HCEC 1CT (cell line): ENCODE data around the gene ALPG.
A peak's percentile ranks its signal among the peaks of the same experiment; 100 is the strongest.
"Not testable (repeated sequence)": the region's sequence is repeated elsewhere in the genome, so short reads cannot be mapped to it uniquely, and the experiment has no call there.

Source experiments
- DNase-seq: peaks from one replicate; pipeline ENCODE4 v3.0.0-alpha.2; 2017

Gene ALPG

DNA sequence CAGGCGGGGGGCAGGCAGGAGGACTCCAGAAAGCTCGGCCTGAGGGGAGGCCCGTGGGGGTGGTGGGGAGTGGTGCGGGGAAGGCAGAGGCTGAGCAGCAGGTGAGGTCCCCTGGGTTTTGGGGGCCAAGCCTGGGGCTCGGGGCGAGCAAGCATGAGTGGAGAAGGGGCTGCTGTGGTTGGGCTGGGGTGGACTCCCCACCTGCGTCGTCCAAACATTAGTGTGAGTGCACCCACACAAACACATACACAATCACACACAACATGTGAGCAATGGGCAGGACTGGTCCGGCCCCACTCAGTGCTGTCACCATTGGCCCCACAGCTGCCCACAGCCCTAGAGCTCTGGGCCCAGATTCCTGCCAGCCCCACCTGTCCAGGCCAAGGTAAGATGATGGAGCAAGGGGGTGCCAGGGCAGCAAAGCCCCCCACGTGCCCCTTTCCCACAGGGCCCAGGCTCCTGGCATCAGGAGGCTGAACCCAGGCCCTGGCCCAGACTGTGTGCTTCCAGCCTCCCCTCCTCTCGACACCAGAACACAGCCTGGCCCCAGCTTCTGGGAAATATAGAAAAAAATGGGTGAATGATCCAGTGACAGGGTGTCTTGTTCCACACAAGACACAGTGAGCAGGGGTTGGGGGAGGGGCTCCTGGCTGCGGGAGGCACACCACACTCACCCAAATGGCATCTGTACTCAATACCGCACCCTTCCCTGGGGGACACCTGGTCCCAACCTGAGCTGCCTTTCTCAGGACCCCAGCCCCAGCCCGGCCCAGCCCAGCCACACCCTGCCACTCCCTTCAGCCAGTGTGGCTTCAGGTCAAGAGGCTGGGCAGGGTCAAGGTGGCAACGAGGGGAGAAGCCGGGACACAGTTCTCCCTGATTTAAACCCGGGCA is 28.6 kb upstream of the ALPG start:
- DNase-seq: no peak

DNA sequence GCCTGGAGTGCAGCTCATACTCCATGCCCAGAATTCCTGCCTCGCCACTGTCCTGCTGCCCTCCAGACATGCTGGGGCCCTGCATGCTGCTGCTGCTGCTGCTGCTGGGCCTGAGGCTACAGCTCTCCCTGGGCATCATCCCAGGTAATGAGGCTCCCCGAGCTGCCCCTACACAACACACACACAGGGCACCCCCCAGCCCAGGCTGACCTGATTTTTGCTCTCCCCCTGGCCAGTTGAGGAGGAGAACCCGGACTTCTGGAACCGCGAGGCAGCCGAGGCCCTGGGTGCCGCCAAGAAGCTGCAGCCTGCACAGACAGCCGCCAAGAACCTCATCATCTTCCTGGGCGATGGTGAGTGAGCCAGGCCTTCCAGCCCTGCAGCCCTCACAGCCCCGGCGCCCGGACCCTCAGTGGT is 27.9 kb upstream of the ALPG start, which contains the start of gene ALPP:
TSS of gene ALPP (plus strand) at position 17 of the 417 bp plus-strand sequence. CDS start at position 69, 52 bp downstream.
- DNase-seq: not testable (repeated sequence)

DNA sequence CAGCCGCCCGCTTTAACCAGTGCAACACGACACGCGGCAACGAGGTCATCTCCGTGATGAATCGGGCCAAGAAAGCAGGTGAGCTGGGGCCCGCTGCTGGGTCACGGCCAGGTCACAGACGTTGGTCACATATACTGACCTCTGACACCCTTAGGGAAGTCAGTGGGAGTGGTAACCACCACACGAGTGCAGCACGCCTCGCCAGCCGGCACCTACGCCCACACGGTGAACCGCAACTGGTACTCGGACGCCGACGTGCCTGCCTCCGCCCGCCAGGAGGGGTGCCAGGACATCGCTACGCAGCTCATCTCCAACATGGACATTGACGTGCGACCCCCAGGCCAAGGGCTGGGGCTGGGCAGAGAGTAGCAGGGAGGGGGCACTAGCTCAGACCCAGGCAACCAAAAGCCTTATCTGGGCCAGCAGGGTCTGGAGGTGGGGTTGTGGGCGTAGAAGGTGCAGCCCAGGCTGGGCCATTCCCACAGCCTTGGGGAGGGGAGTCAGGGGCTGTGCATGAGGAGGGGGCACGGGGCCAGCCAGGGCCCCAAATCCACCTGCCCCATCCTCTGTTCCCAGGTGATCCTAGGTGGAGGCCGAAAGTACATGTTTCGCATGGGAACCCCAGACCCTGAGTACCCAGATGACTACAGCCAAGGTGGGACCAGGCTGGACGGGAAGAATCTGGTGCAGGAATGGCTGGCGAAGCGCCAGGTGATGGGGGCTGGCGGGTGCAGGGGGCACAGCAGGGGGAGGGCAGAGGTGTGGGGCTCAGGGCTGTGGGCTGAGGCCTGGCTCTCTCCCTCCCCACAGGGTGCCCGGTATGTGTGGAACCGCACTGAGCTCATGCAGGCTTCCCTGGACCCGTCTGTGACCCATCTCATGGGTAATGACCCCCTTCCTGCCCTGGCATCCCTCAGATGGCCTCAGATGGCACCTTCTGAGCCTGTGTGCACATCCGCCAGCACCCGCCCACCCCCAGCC is 26.7 kb upstream of the ALPG start:
- DNase-seq: not testable (repeated sequence)

DNA sequence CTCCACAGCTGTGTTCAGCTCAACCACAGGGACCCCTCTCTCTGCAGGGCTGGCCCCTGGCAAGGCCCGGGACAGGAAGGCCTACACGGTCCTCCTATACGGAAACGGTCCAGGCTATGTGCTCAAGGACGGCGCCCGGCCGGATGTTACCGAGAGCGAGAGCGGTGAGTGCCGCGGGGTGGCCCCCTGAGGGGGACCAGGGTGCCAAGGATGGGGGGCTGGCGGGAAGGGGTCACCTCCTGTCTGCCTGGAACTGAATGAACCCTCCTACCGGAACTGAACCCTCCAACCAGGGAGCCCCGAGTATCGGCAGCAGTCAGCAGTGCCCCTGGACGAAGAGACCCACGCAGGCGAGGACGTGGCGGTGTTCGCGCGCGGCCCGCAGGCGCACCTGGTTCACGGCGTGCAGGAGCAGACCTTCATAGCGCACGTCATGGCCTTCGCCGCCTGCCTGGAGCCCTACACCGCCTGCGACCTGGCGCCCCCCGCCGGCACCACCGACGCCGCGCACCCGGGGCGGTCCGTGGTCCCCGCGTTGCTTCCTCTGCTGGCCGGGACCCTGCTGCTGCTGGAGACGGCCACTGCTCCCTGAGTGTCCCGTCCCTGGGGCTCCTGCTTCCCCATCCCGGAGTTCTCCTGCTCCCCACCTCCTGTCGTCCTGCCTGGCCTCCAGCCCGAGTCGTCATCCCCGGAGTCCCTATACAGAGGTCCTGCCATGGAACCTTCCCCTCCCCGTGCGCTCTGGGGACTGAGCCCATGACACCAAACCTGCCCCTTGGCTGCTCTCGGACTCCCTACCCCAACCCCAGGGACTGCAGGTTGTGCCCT is 25.2 kb upstream of the ALPG start:
- DNase-seq: not testable (repeated sequence)

DNA sequence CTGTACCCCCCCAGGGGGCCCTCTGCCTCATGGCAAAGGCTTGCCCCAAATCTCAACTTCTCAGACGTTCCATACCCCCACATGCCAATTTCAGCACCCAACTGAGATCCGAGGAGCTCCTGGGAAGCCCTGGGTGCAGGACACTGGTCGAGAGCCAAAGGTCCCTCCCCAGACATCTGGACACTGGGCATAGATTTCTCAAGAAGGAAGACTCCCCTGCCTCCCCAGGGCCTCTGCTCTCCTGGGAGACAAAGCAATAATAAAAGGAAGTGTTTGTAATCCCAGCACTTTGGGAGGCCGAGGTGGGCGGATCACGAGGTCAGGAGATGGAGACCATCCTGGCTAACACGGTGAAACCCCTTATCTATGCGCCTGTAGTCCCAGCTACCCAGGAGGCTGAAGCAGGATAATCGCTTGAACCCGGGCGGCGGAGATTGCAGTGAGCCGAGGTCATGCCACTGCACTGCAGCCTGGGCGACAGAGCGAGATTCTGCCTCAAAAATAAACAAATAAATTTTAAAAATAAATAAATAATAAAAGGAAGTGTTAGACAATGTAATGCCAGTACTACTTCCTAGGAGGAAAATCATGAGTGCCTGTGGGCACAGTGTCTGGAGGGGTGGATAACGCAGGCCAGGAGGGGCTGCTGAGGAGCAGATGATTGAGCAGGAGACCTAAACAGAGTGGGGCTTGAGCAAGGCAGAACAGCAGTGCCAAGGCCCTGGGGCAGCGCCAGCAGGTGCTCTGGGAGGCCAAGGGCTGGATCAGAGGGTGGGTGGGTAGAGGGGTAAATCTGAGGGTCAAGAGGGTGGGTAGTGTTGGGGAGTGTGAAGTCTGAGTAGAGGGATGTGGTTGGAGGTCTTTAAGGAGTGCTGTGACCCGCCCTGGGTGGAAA is 24.1 kb upstream of the ALPG start:
- no peak for DNase-seq

DNA sequence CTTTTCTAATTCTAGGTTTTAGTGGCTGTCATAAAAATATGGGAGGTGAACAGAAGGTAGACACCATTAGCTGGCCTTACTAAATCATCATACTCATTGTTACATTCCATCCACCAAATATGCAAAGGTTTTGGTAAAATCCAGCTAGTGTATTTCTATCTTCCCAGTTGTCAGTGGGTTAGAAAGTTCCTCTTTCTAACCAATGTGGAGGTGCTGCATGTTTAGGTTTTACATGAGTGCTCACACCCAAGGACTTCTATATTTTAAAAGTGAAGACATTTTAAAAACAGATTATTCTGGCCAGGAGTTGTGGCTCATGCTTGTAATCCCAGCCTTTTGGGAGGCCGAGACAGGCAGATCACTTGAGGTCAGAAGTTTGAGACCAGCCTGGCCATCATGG is 22.2 kb upstream of the ALPG start:
- DNase-seq: no peak

DNA sequence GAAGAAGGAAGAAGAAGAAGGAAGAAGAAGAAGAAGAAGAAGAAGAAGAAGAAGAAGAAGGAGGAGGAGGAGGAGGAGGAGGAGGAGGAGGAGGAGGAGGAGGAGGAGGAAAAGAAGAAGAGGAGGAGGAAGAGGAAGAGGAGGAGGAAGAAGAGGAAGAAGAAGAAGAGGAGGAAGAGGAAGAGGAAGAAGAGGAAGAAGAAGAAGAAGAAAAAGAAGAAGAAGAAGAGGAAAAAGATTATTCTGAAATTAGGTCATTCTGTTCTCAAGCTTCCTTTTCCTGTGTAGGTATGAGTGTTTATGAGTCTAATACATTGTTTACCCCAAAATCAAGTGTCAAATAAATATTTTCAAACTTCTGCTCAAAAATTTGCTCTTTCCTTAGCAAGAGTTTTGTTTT is 21.6 kb upstream of the ALPG start:
- DNase-seq: not testable (repeated sequence)

DNA sequence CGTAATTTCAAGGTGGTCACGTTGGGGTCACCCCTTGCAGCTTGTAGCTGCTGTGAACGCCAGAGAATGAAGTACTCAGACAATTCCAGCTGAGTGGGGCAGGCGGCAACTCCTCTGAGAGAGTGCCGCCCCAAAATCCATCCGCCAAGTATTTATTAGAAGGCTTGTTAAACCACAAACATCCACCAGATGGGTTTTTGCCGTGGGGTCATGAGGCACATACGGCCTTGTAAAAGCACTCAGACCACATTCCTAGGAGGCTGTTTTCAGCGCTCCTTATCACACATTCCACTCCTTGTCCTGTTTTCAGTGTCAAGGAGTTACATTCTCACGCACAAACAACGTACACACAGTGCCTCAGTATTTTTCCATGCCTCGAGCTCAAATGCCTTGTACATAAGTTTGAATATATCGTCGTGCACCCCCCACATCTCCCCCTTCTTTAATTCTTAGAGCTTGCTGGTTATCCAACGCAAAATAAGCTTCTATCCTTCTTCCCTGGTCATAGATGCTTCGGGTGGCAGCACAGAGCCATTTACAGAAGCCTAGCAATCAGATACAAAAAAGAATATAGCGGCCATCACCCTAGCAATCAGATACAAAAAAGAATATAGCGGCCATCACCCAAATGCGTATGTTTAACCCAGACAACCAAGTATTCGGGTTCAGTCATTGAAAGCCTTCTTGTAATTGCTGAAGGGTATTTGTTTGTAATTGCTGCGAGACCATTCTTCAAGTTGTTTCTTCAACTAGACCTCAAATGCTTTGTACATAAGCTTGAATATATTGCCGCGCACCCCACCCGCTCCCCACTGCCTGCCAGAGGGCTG is 20.8 kb upstream of the ALPG start:
- DNase-seq: peak; percentile 55

DNA sequence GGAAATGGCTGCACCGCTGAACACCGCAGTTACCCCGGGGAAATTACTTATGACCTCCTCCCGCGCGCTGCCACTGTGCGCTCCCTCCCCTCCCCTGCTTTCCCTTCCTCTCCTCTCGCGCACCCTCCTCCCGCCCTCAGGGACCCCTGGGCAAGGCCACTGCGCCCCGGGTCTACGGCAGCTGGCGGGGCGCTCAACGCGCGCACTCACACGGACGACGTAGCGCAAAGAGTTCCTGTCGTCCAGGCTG is 20.2 kb upstream of the ALPG start:
- no peak for DNase-seq

DNA sequence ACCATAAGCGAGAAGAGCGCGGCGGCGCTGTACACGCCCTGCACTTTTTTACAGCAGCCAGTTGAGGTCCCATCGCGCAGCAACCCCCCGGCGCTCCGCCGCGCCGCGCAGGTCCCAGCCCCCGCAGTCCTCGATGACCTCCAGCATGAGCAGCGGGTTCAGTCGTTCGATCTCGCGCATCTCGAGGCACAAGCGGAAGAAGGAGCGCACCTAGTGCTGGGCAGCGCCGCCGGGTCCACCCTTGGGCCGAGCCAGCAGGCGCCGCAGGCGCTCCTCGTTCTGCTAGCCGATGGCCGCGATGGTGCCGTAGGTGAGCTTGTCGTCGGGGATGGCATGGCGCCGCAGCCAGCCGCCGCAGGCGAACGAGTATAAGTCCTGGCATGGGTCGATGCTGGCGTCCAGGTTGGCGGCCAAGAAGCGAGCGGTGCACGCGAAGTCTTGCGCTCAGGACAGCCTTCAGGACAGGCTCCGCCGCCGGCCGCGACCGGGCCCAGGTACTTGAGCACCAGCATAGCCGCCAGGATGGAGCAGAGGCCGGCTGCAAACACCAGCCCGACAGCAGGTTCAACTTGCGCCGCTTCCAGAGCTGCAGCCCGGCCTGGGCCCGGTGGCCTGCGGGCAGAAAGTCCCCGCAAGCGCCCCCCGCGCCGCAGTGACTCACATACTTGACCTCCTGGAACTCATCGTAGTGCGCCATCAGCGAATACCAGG is 19.7 kb upstream of the ALPG start:
- no peak for DNase-seq

DNA sequence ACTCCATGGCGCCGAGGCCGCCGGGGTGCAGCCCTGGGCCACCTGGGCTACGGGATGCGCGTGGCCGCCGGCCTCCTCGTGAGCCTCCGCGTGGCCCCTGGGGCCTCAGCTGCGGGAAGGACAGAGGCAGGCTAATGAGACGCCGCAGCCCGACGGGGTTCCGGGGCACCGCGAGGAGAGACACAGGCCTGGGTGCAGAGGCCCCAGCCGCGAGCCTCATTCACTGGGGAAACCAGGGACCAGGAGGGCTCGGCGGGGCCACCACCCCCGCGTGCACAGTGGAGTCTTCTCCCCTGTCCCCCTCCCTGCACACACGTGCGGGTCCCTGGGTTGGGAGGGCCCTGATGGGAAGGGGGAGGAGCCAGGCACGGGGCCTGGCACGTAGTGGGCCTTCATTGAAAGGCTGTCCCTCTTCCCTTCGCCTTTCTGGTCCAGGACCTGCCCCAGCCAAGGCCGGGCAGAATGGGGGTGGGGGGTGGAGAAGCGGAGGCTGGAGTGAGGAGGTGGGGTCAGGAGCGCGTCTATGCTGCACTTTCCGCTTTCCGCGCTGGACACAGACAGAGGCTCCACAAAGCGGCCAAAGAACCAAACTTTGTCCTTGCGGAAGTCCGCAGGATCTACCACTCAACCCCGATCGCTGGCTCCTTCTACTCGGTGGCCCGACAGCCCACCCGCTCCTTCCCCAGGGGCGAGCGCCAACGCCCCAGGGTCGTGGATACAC is 19.0 kb upstream of the ALPG start:
- DNase-seq: no peak

DNA sequence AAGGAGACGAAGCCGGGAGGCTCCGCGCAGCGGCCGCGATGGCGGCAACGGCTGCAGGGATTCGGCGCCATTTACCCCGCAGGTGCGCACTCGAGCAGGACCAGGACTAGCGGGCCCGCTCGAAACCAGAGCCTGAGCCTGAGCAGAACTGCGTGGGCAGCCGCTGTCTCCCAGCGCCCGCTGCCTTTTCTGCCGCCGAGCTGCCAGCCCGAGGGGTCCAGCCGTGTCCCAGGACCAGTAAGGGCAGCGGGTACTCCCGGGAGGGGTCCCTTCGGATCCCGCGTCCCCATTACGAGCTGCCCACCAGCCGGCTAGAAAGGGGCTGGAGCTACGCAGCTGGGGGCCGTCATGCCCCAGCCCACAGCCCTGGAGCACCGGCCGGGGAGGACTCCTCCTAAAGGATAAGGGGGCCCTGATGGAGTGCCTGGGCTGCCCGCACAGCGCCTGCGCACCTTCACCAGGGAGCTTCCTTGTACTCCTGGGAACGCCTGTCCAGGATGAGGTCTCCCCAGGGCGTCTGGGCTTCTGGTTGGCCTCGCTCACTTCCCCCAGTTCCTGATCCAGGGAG is 18.2 kb upstream of the ALPG start:
- no peak for DNase-seq

DNA sequence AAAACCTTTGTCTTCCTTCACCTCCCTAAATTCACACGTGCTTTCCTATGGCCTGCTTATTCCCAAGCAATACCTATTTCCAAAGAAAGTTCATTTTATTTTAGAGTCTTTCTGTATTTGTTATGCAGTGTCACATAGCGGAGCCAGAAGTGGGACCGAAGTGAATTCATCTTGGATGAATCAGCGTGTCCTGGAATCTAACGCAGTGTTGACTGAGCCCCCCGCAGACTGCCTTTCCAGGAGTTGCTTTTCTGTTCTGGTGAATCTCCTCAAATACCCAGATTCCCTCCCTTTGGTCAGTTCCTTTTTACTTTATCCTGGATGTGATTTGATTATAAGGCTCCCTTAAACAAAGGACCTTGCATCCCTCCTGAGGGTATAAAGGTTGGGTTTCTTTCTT is 17.3 kb upstream of the ALPG start:
- DNase-seq: peak; percentile 2

DNA sequence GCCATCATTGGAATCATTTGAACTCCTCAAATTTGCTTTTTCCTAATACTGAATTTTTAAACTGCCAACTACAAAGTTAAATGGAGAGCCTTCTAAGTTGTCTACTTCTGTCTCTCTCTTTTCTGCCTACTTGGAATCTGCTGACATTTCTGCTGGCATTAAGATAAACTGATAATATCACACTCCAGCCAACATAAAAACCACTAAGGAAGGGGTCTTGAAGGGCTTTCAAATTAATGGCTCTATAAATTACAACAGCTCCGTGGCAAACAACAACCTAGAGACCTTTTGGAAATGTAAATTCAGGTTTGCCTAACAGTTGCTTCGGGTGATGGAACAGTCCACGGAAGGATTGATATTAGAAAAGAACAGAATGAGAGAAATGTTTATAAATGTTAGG is 16.0 kb upstream of the ALPG start:
- no peak for DNase-seq

DNA sequence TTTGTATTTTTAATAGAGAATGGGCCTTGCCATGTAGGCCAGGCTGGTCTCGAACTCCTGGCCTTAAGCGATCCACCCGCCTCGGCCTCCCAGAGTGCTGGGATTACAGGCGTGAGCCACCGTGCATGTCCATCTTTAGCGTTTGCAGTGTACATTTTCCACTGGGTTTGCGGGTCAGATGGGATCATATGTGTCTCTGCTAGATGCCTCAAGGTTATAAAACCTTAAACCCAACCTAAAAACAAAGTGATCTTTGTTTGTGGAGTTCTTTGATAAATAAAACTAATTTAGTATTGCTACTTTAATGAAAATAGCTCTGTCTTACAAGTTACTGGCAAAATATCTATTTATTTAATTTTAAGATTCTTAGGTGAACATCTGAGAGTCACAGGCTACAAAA is 13.1 kb upstream of the ALPG start:
- DNase-seq: no peak

DNA sequence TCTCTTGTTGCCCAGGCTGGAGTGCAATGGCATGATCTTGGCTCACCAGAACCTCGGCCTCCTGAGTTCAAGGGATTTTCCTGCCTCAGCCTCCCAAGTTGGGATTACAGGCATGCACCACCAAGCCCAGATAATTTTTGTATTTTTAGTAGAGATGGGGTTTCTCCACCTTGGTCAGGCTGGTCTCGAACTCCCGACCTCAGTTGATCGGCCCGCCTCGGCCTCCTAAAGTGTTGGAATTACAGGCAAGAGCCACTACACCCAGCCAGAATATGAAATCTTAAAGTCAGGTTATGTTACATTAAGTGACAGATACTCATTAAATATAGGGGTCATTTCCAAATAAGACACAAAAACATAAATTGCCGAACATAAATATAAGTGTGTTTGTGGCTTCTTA is 12.2 kb upstream of the ALPG start:
- not testable (repeated sequence) for DNase-seq

DNA sequence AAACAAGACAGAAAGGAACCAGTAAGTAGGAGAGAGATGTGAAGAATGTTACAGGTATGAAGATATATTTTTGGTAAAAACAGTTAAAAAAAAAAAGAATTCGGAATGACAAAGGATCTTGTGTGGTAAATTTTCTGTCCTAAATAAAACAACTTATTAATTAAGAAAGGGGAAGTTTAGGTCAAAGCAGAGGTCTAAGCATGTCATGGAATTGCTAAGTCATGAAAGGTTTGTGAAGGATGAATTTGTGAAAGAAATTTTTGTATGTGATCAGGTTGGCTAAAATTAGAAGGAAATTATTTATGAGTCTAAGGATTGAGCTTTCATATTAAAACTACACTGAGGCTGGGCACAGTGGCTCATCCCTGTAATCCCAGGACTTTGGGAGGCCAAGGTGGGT is 11.1 kb upstream of the ALPG start:
- DNase-seq: no peak

DNA sequence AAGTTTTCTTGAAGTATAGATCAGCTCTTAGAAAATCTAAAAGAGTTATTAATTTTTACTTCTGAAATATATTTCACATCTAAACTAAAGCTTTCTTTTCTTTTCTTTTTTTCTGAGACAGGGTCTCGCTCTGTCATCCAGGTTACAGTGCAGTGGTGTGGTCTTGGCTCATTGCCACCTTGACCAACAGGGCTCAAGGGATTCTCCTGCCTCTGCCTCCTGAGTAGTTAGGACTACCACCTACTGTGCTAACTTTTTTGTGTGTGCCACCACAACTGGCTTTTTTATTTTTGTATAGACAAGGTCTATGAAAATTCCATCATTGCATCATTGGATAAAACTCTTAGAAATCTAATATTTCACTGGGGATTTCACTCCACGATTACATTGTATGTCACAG is 10.0 kb upstream of the ALPG start:
- DNase-seq: no peak
